Subcutaneous preadipocyte (primary cell): ENCODE measurements around the gene RAD9A. TPM values are rescaled to one million over a fixed set of nuclear protein-coding genes. Genes with fewer than 3 reads are reported as not detected.

Experiments used
- small RNA-seq: library from RNA; depleted of rRNA; stranded (forward); fragments of <200 nt; gene quantifications from one replicate; pipeline ENCODE3, GENCODE V24; 2012
- total RNA-seq: library from RNA; depleted of rRNA; stranded (reverse); fragments of >200 nt; gene quantifications from 2 replicates; pipeline ENCODE4 v1.2.3, GENCODE V29; 2012

RAD9A gene
- total RNA-seq: 5.9 and 7.6 TPM in 2 replicates

GRCh38 chr11:67391304-67392182 lies at the start of gene RAD9A:
Gene RAD9A (plus strand): TSS chr11:67391986. CDS start chr11:67392045, 59 bp downstream.

GRCh38 chr11:67353317-67354074 lies 38.3 kb upstream of the RAD9A start, which contains the start of gene POLD4:
Gene POLD4 (minus strand): TSS chr11:67353546. CDS start chr11:67353399, 147 bp downstream.

GRCh38 chr11:67372993-67373647 lies 18.7 kb upstream of the RAD9A start, which contains the start of gene CLCF1:
Gene CLCF1 (minus strand): TSS chr11:67373598. CDS start chr11:67373539, 59 bp downstream.

GRCh38 chr11:67401495-67402191 lies 9.9 kb downstream of the RAD9A start, which contains the start of gene PPP1CA:
Gene PPP1CA (minus strand): TSS chr11:67401858. CDS start chr11:67401782, 76 bp downstream.

GRCh38 chr11:67415501-67416304 lies 23.9 kb downstream of the RAD9A start, which contains the start of gene CARNS1:
Gene CARNS1 (plus strand): TSS chr11:67415678. CDS start chr11:67416200, 522 bp downstream.

GRCh38 chr11:67428052-67429001 lies 36.5 kb downstream of the RAD9A start, which contains the start of gene RPS6KB2:
Gene RPS6KB2 (plus strand): TSS chr11:67428494. CDS start chr11:67428546, 52 bp downstream.

GRCh38 chr11:67437082-67437808 lies 45.5 kb downstream of the RAD9A start, which contains the start of gene PTPRCAP:
Gene PTPRCAP (minus strand): TSS chr11:67437682. CDS start chr11:67437619, 63 bp downstream.

Small RNA genes lying within 50 kb of the gene (small RNA-seq; reads per million reads assigned to genes)
- gene RN7SKP239 (not detected), gene RNU6-1238P (not detected)

Other genes starting within 250 kb of the RAD9A start
- 23.9 and 32.3 TPM in 2 replicates for gene GRK2, start 125.5 kb upstream of the RAD9A start, total RNA-seq
- 30.9 and 39.7 TPM in 2 replicates for gene ANKRD13D, start 102.7 kb upstream of the RAD9A start, total RNA-seq
- gene SSH3, start 88.5 kb upstream of the RAD9A start, total RNA-seq: 10.3 and 11.3 TPM in 2 replicates
- gene POLD4, start 38.4 kb upstream of the RAD9A start, total RNA-seq: 32.5 and 39.7 TPM in 2 replicates
- gene CLCF1, start 18.4 kb upstream of the RAD9A start, total RNA-seq: 3.3 and 4.4 TPM in 2 replicates
- gene PPP1CA, start 9.9 kb downstream of the RAD9A start, total RNA-seq: 169 and 226 TPM in 2 replicates
- not detected in 2 replicates for gene TBC1D10C, start 12.1 kb downstream of the RAD9A start, total RNA-seq
- under 0.01 TPM in 2 replicates for gene CARNS1, start 23.7 kb downstream of the RAD9A start, total RNA-seq
- 42.3 and 50.2 TPM in 2 replicates for gene RPS6KB2, start 36.5 kb downstream of the RAD9A start, total RNA-seq
- gene PTPRCAP, start 45.7 kb downstream of the RAD9A start, total RNA-seq: 0.78 and 1.1 TPM in 2 replicates
- gene CORO1B, start 51.5 kb downstream of the RAD9A start, total RNA-seq: 90.9 and 94.4 TPM in 2 replicates
- gene GPR152, start 60.7 kb downstream of the RAD9A start, total RNA-seq: under 0.01 TPM in 1 of 2 replicates, not detected in the other
- gene CABP4, start 63.4 kb downstream of the RAD9A start, total RNA-seq: not detected in 2 replicates
- 9.4 and 10.3 TPM in 2 replicates for gene TMEM134, start 77.3 kb downstream of the RAD9A start, total RNA-seq
- gene AIP, start 91.0 kb downstream of the RAD9A start, total RNA-seq: 44.8 and 69.1 TPM in 2 replicates
- gene PITPNM1, start 113.4 kb downstream of the RAD9A start, total RNA-seq: 15.1 and 24.6 TPM in 2 replicates
- 12.5 and 16.4 TPM in 2 replicates for gene CDK2AP2, start 116.2 kb downstream of the RAD9A start, total RNA-seq
- not detected in 2 replicates for gene CABP2, start 131.5 kb downstream of the RAD9A start, total RNA-seq
- gene GSTP1, start 191.8 kb downstream of the RAD9A start, total RNA-seq: 477 and 854 TPM in 2 replicates
- gene NDUFV1, start 214.9 kb downstream of the RAD9A start, total RNA-seq: 207 and 250 TPM in 2 replicates
- gene NUDT8, start 238.0 kb downstream of the RAD9A start, total RNA-seq: 11.7 and 23.5 TPM in 2 replicates
- not detected in 2 replicates for gene TBX10, start 247.8 kb downstream of the RAD9A start, total RNA-seq